GM12878 (cell line): ENCODE data around the gene LMX1B.

Source experiments
- BCL3 ChIP-seq: IDR thresholded peaks from 2 replicates; pipeline ENCODE4 v1.6.1; 2011; ENCODE audit warnings: borderline replicate concordance, low read depth, mild to moderate bottlenecking, moderate library complexity, low read length; ENCODE audit not compliant: insufficient read depth, poor library complexity, severe bottlenecking
- CTCF ChIP-seq, 3 experiments: IDR thresholded peaks in 2 of 3; conservative IDR thresholded peaks in 1 of 3; 2 replicates each; pipeline ENCODE4 v1.5.1; 2011; ENCODE audit warnings: low read depth in 3 of 3, low read length in 3 of 3, mild to moderate bottlenecking in 3 of 3, control low read depth in 2 of 3, moderate library complexity in 2 of 3, inconsistent platforms in 1 of 3, mixed read lengths in 1 of 3; ENCODE audit not compliant: control insufficient read depth in 2 of 3, insufficient read depth in 1 of 3; ENCODE audit errors: extremely low read depth in 1 of 3
- ESRRA ChIP-seq: IDR thresholded peaks from 2 replicates; pipeline ENCODE4 v1.6.1; 2012; ENCODE audit warnings: mild to moderate bottlenecking, low read length, improper control_type of control experiment

- no peak for TF ChIP-seq CTCF (IDR thresholded peaks at IDR 0.05 in 2 of 3, conservative IDR thresholded peaks at IDR 0.05 in 1 of 3; ENCODE audit: control insufficient read depth in 2 of 3, extremely low read depth in 1 of 3, insufficient read depth in 1 of 3, low read depth in 3 of 3, low read length in 3 of 3)
- no peak for TF ChIP-seq ESRRA
- TF ChIP-seq BCL3 = no peak
Measured at GRCh38 chr9:126708178-126708577, 94.5 kb downstream of the LMX1B start.
